ENCODE measurements around the gene CASP8. TPM values are rescaled to one million over a fixed set of nuclear protein-coding genes. Genes with fewer than 3 reads are reported as not detected.

The CASP8 gene
- total and polyA plus RNA-seq, 2 of the 13 experiments (the other 11 are each of a cell fraction or from before 2014, with no cell fraction given): 25.0 to 52.8 TPM

DNA sequence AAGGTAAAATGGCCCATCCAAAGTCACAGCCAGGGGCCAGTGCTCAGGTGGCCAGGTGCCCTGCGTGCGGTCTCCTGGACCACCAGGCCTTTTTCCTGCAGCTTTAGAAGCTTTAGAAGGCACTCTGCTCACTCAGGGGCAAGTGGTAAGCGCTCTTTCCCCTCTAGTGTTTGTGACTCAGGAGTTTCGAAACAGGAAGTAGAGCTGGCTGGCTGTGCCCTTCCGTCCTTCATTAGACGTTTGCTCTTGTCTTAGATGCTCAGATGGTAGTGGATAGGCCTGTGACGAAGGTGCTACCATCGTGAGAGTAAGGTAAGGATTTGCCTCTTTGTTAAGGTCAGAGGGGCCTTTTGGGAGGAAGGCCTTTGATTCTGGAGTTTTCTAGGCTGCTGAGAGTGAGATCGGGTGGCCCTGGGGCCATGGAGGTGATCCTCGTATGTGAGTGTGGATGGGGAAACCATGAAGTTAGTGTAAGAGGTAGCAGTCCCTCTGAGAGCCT is at the start of gene CASP8 (continued):
- TF ChIP-seq ZGPAT (CRISPR knock-in tag; IDR thresholded peaks at IDR 0.05): peak; percentile 17; the same call in 1 of the 2 replicates
- peak; percentile 24; the same call in 1 of the 2 replicates for TF ChIP-seq THAP9 (CRISPR knock-in tag; IDR thresholded peaks at IDR 0.05; ENCODE audit: borderline replicate concordance)
- TF ChIP-seq ZNF446 (CRISPR knock-in tag; IDR thresholded peaks at IDR 0.05): no peak
- TF ChIP-seq FOSL1 (CRISPR knock-in tag; IDR thresholded peaks at IDR 0.05; ENCODE audit: borderline replicate concordance): peak; percentile 41; the same call in 1 of the 2 replicates
- peak; percentile 82 for TF ChIP-seq ZMYM4 (CRISPR knock-in tag; IDR thresholded peaks at IDR 0.05)
- TF ChIP-seq ETV5 (CRISPR knock-in tag; IDR thresholded peaks at IDR 0.05; ENCODE audit: borderline replicate concordance): peak; percentile 96
- peak; percentile 55 for TF ChIP-seq SAP130 (CRISPR knock-in tag; IDR thresholded peaks at IDR 0.05; ENCODE audit: low read depth)
- TF ChIP-seq GABPA (IDR thresholded peaks at IDR 0.05; ENCODE audit: low read depth, low read length): peak; percentile 25; the same call in 1 of the 2 replicates
- peak; percentile 88 for TF ChIP-seq GABPA (CRISPR knock-in tag; IDR thresholded peaks at IDR 0.05; ENCODE audit: low read depth)
- TF ChIP-seq CEBPG (CRISPR knock-in tag; IDR thresholded peaks at IDR 0.05): peak; percentile 88
- TF ChIP-seq PAXIP1 (CRISPR knock-in tag; conservative IDR thresholded peaks at IDR 0.05): peak; percentile 44
- TF ChIP-seq NKX3-1 (CRISPR knock-in tag; IDR thresholded peaks at IDR 0.05): no peak
- no peak for TF ChIP-seq AFF4 (CRISPR knock-in tag; IDR thresholded peaks at IDR 0.05)
- TF ChIP-seq ZNF614 (CRISPR knock-in tag; IDR thresholded peaks at IDR 0.05; ENCODE audit: borderline replicate concordance): peak; percentile 82; the same call in 1 of the 2 replicates
- TF ChIP-seq ZNF572 (CRISPR knock-in tag; IDR thresholded peaks at IDR 0.05): peak; percentile 84; the same call in 1 of the 2 replicates
- TF ChIP-seq ZBTB39 (CRISPR knock-in tag; IDR thresholded peaks at IDR 0.05): no peak

Data from HepG2 (cell line).